GM12878 (cell line): ENCODE data around the gene SERHL2. TPM values are rescaled to one million over a fixed set of nuclear protein-coding genes. Genes with fewer than 3 reads are reported as not detected.
"Not testable (repeated sequence)": the region's sequence is repeated elsewhere in the genome, so short reads cannot be mapped to it uniquely, and the experiment has no call there.

Source experiments
- ATAC-seq: fragments of 200-7000 bp; cut with Tn5 transposase; 3 replicates; pipeline ENCODE4 v1.9.1; 2020; ENCODE audit warnings: mild to moderate bottlenecking, moderate library complexity
- BruUV-seq: library from RNA; stranded (reverse); fragments of 400-500 nt; replicated peaks from 2 replicates; lab custom pipeline; 2021; lab: Mats Ljungman, UMichigan
- CTCF ChIA-PET: fragments of 300-600 bp; sonication (Branson Sonifier 250); formaldehyde crosslinking; extraction: SDS; loops from one replicate; lab custom pipeline; 2021; ENCODE audit warnings: inconsistent platforms; lab: Yijun Ruan, JAX
- POLR2A ChIA-PET: fragments of 350-600 bp; formaldehyde crosslinking; extraction: SDS; loops from one replicate; lab custom pipeline; 2021; ENCODE audit warnings: inconsistent platforms; lab: Charles Lee
- RAD21 ChIA-PET: fragments of 300-600 bp; sonication (Branson Sonifier 250); formaldehyde crosslinking; loops from one replicate; lab custom pipeline; 2023; ENCODE audit warnings: antibody characterized with exemption; ENCODE audit not compliant: unreplicated experiment; lab: Charles Lee
- SMC1A ChIA-PET: fragments of 300-600 bp; sonication (Branson Sonifier 250); formaldehyde crosslinking; loops from one replicate; lab custom pipeline; 2023; ENCODE audit not compliant: unreplicated experiment, uncharacterized antibody; lab: Charles Lee
- DNase-seq: peaks from one replicate; pipeline ENCODE4 v3.0.0-alpha.2; 2011; ENCODE audit warnings: low read depth, low spot score
- FAIRE-seq: peaks from 3 replicates; lab custom pipeline; 2011; peaks lifted over from hg19 to GRCh38; lab: Jason Lieb, UNC
- H2AFZ ChIP-seq: 2 replicates; pipeline ENCODE4 v1.6.0; 2011; ENCODE audit warnings: low read depth, low read length, control low read depth; ENCODE audit not compliant: control insufficient read depth
- H3K27ac ChIP-seq: 2 replicates; pipeline ENCODE4 v1.5.1; 2011; ENCODE audit warnings: control low read depth; ENCODE audit not compliant: control insufficient read depth, insufficient read depth
- H3K27me3 ChIP-seq, 2 experiments: replicated peaks in 1 of 2; 2 replicates each; pipeline versions ENCODE4 v1.6.0 to v1.6.1; 2011; ENCODE audit warnings: low read length in 1 of 2; ENCODE audit not compliant: control insufficient read depth in 2 of 2, insufficient read depth in 2 of 2
- H3K36me3 ChIP-seq, 2 experiments: 2 replicates each; pipeline ENCODE4 v1.5.1; 2011; ENCODE audit warnings: low read length in 1 of 2; ENCODE audit not compliant: control insufficient read depth in 2 of 2, insufficient read depth in 2 of 2
- H3K4me1 ChIP-seq: 2 replicates; pipeline ENCODE4 v1.6.1; 2011; ENCODE audit warnings: mild to moderate bottlenecking, low read length, moderate library complexity, mixed read lengths; ENCODE audit not compliant: control insufficient read depth, insufficient read depth
- H3K4me2 ChIP-seq: 2 replicates; pipeline ENCODE4 v1.6.0; 2011; ENCODE audit warnings: control low read depth; ENCODE audit not compliant: control insufficient read depth, insufficient read depth
- H3K4me3 ChIP-seq: fragments of 200-600 bp; sonication (generic); 2 replicates; pipeline ENCODE4 v1.5.1; 2016
- H3K79me2 ChIP-seq: 2 replicates; pipeline ENCODE4 v1.6.0; 2011; ENCODE audit warnings: low read length; ENCODE audit not compliant: control insufficient read depth, insufficient read depth
- H3K9ac ChIP-seq: 2 replicates; pipeline ENCODE4 v1.8.0; 2011; ENCODE audit warnings: low read length, control low read depth, mixed read lengths; ENCODE audit not compliant: control insufficient read depth, insufficient read depth
- H3K9me3 ChIP-seq: replicated peaks from 3 replicates; pipeline ENCODE4 v1.5.1; 2011; ENCODE audit warnings: mild to moderate bottlenecking, low read length; ENCODE audit not compliant: control insufficient read depth, insufficient read depth
- H4K20me1 ChIP-seq: 2 replicates; pipeline ENCODE4 v1.6.0; 2011; ENCODE audit not compliant: control insufficient read depth, insufficient read depth
- BCL11A ChIP-seq: IDR thresholded peaks from 2 replicates; pipeline ENCODE4 v1.6.1; 2011; ENCODE audit warnings: low read depth, low read length
- BHLHE40 ChIP-seq, 2 experiments: fragments of 450-650 bp in 1 of 2; IDR thresholded peaks; 2 replicates each; pipeline ENCODE4 v1.6.1; 2011 to 2017; ENCODE audit warnings: low read depth in 2 of 2, borderline replicate concordance in 1 of 2, improper control_type of control experiment in 1 of 2, low read length in 1 of 2, mild to moderate bottlenecking in 1 of 2
- KDM1A ChIP-seq: fragments of 200-600 bp; sonication (generic); IDR thresholded peaks from 2 replicates; pipeline ENCODE4 v1.6.1; 2016; ENCODE audit warnings: borderline replicate concordance
- MXI1 ChIP-seq: fragments of 150-350 bp; IDR thresholded peaks from 2 replicates; pipeline ENCODE4 v1.6.1; 2011; ENCODE audit warnings: low read depth, mild to moderate bottlenecking, inconsistent platforms, low read length, improper control_type of control experiment
- NR2C1 ChIP-seq: fragments of 450-650 bp; IDR thresholded peaks from 2 replicates; pipeline ENCODE4 v1.6.1; 2017; ENCODE audit warnings: antibody characterized with exemption, mild to moderate bottlenecking, moderate library complexity
- POLR2A ChIP-seq: IDR thresholded peaks from 2 replicates; pipeline ENCODE4 v1.6.1; 2011; ENCODE audit warnings: low read depth, mild to moderate bottlenecking, low read length
- RAD51 ChIP-seq: fragments of 450-650 bp; IDR thresholded peaks from 2 replicates; pipeline ENCODE4 v1.6.1; 2016; ENCODE audit warnings: moderate library complexity, mild to moderate bottlenecking, inconsistent platforms
- TCF12 ChIP-seq: IDR thresholded peaks from 2 replicates; pipeline ENCODE4 v1.6.1; 2011; ENCODE audit warnings: low read depth, mild to moderate bottlenecking, low read length
- YY1 ChIP-seq: IDR thresholded peaks from 2 replicates; pipeline ENCODE4 v1.6.1; 2011; ENCODE audit warnings: low read depth, mild to moderate bottlenecking, low read length
- WGBS: methylation state at CpG from one replicate; pipeline ENCODE4 v1.1.6; 2016; ENCODE audit warnings: low lambda C conversion rate; ENCODE audit not compliant: insufficient replicate concordance, insufficient coverage; ENCODE audit errors: missing lambda C conversion rate; 5-methylcytosine and 5-hydroxymethylcytosine counted together
- in situ Hi-C: fragments of 300-500 bp; cut with MboI; formaldehyde crosslinking; loops from 9 replicates; pipeline ENCODE4 v1.14.3; 2018; ENCODE audit warnings: mixed read lengths
- intact Hi-C: fragments of 100-400 bp; cut with micrococcal nuclease; formaldehyde crosslinking; loops from one replicate; pipeline ENCODE4 v1.14.2; 2022; ENCODE audit not compliant: unreplicated experiment
- polyA plus RNA-seq, 11 experiments: library from polyadenylated mRNA; depleted of rRNA in 4 of 11; unstranded in 6 of 11; stranded (reverse) in 5 of 11; fragments of >200 nt; fragmentation: Nextera tagmentation in 4 of 11; fragmentation: Illumina TruSeq in 1 of 11; extraction: Ambion mirVana in 4 of 11; extraction: Trizol in 1 of 11; gene quantifications; 1 replicate in 1 of 11; 2 replicates in 10 of 11; pipeline versions ENCODE4 v1.2.1 to v1.2.3, GENCODE V29; 2011 to 2016; ENCODE audit warnings: inconsistent platforms in 2 of 11, missing spikeins in 2 of 11, low read depth in 1 of 11
- total RNA-seq, 4 experiments: library from RNA; depleted of rRNA in 3 of 4; stranded (reverse); fragments of >200 nt in 3 of 4; fragmentation: Illumina TruSeq in 1 of 4; extraction: Trizol in 1 of 4; gene quantifications; 2 replicates each; pipeline versions ENCODE4 v1.2.1 to v1.2.3, GENCODE V29; 2013 to 2021
- TF ChIP-seq, protein P1 (sequence below): IDR thresholded peaks from 2 replicates; pipeline ENCODE4 v1.6.1; 2011; ENCODE audit warnings: borderline replicate concordance, low read depth, mild to moderate bottlenecking, moderate library complexity, low read length; ENCODE audit not compliant: insufficient read depth, poor library complexity, severe bottlenecking

SERHL2 gene
- total and polyA plus RNA-seq, 10 of the 15 experiments (the other 5 are each of a cell fraction or from before 2014, with no cell fraction given), result 0.63 to 2.0 (median 1.2) TPM

DNA sequence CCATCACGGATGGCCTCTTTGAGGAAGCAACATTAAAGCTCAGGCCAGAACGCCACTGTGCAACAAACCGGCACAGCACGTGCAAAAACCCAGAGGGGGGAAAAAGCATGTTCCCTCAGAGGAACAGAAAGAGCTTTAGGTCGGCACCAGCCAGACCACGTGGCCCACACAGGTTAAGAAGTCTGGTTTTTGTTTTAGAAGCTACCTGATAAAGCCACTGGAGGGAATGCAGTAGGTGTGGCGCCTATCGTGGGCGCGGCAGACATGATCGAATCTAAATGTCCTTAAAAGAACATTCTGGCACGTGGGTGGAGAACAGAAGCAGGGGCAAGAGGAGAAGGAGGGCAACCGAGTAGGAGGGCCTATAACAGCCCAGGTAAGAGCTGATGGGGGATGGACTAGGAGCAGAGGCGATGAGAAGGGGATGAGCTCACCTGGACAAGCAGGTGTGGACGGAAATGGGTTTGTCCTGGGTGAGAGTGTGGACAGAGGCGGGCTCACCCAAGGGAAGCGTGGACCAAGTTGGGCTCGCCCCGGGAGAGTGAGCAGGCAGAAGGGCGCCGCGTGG is 27.5 kb downstream of the SERHL2 start:
- H3K27me3 ChIP-seq, RAD21 ChIA-PET, DNase-seq, intact Hi-C loops, in situ Hi-C loops, H2AFZ ChIP-seq, FAIRE-seq, H4K20me1 ChIP-seq, H3K4me1 ChIP-seq, H3K9me3 ChIP-seq: not testable (repeated sequence)
- peak overlapping the region; percentile 58 for H3K27ac ChIP-seq
- peaks cover 10 to 26% of the 10 kb centered on the region in 2 experiments; a peak in 3 of 4 replicates for H3K36me3 ChIP-seq
- H3K4me2 ChIP-seq, result peak overlapping the region; percentile 77
- CTCF ChIA-PET, result interaction anchor here (1.0 to 1.2 kb wide), 2 partner anchors 16 to 31 kb away, joined by 3 to 4 read pairs; no protein-coding TSS in a partner anchor
- BruUV-seq, result TSS peak; percentile 48
- ATAC-seq, result peak; percentile 42
- POLR2A ChIA-PET, result interaction anchor here (1.9 kb wide), 1 partner anchor 34 kb away, joined by 7 read pairs; the partner anchor contains the start of gene POLDIP3
- H3K4me3 ChIP-seq, result peak overlapping the region; percentile 77
- WGBS, result 2% methylated on average over 8 of the region's 22 CpGs
- H3K9ac ChIP-seq, result peak overlapping the region; percentile 69
- peaks cover 16% of the 10 kb centered on the region for H3K79me2 ChIP-seq
- SMC1A ChIA-PET, result interaction anchor here (1.4 to 1.7 kb wide), 2 partner anchors 31 to 63 kb away, joined by 3 to 4 read pairs; no protein-coding TSS in a partner anchor

DNA sequence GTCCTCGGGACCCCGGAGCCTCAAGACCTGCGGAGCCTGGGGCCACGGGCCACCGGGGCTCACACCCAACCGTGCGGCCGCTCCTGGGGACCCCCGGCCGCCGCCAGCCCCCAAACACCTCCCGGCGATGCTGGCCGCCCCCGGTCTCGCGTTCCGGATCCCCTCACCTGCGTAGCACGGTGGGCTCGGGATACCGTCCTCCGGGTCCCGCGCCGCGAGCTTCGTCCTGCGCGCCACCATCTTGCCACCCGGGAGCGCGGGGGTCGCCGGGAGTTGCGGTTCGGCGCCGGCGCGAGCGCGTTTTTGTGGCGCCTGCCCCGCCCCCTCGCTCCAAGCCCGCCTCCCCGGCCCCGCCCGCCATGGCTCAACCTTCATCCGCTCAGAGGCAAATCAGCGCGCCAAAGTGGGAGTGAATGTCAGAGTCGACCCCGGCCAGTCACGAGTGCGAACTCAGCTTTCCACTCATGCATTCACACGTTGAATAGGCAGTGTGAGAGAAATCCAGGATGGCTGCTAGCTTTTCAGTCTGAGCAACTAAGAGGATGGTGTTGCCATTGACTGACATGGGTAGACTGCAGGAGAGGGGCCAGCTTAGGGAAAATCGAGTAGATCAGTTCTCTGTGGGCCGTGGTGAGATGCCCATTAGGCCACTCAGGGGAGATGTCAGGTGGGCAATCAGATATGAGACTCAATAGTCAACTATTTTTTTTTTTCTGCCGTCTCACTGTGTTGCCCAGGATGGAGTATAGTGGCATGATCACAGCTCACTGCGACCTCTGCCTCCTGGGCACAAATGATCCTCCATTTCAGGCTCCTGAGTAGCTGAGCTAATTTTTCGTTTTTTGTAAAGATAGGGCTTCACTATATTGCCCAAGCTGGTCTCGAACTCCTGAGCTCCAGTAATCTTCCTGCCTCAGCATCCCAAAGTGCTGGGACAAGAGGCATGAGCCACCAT is 28.3 kb downstream of the SERHL2 start:
- Histone ChIP-seq H3K9ac (peak overlapping the region; percentile 69; the same call in 1 of the 2 replicates), H3K4me1 (no peaks in the 10 kb centered on the region; the same call in 1 of the 2 replicates), H3K4me2 (peak overlapping the region; percentile 74), H4K20me1 (no peaks in the 10 kb centered on the region), H3K9me3 (no peaks in the 10 kb centered on the region), H3K27me3 (no peaks in the 10 kb centered on the region), H3K79me2 (peaks cover 16% of the 10 kb centered on the region), H2AFZ (peak overlapping the region; percentile 63), H3K27ac (peak overlapping the region; percentile 58), H3K4me3 (peak overlapping the region; percentile 77), H3K36me3 (peaks cover 16 to 31% of the 10 kb centered on the region in 2 experiments; a peak in 3 of 4 replicates)
- ATAC-seq, result peak; percentile 95
- intact Hi-C loops (no loop called here), in situ Hi-C loops (no loop called here)
- CTCF ChIA-PET, result interaction anchor here (0.6 to 1.0 kb wide), 2 partner anchors 15 to 29 kb away, joined by 3 to 4 read pairs; no protein-coding TSS in a partner anchor
- DNase-seq, result peak; percentile 12
- 8% methylated on average over 36 of the region's 64 CpGs for WGBS
- SMC1A ChIA-PET, result interaction anchor here (1.4 to 1.7 kb wide), 3 partner anchors 14 to 64 kb away, joined by 3 to 4 read pairs (median 3); no protein-coding TSS in a partner anchor
- FAIRE-seq, result peak; percentile 75
- POLR2A ChIA-PET, result interaction anchor here (0.5 to 1.9 kb wide), 3 partner anchors 16 to 493 kb away, joined by 4 to 7 read pairs (median 6); partner anchors contain the start of gene POLDIP3
- no TSS peak for BruUV-seq
- RAD21 ChIA-PET, result interaction anchor here (1.1 kb wide), 1 partner anchor 32 kb away, joined by 3 read pairs; no protein-coding TSS in a partner anchor
- TF ChIP-seq MXI1, result peak; percentile 64; the same call in 1 of the 2 replicates
- 0 out of 2 replicates have a peak, but pooled peaks have one; percentile 19 for TF ChIP-seq TCF12
- TF ChIP-seq YY1, result peak; percentile 96
- TF ChIP-seq NR2C1, result no peak
- peak in 1 of 2 experiments; percentile 51; a peak in 2 of 4 replicates for TF ChIP-seq BHLHE40 (IDR thresholded peaks at IDR 0.05; ENCODE audit: borderline replicate concordance in 1 of 2, low read depth in 2 of 2, low read length in 1 of 2)
- peak; percentile 94 for TF ChIP-seq POLR2A
- no peak for TF ChIP-seq RAD51
- no peak for TF ChIP-seq BCL11A
- no peak for TF ChIP-seq KDM1A
- TF ChIP-seq, protein P1, sequence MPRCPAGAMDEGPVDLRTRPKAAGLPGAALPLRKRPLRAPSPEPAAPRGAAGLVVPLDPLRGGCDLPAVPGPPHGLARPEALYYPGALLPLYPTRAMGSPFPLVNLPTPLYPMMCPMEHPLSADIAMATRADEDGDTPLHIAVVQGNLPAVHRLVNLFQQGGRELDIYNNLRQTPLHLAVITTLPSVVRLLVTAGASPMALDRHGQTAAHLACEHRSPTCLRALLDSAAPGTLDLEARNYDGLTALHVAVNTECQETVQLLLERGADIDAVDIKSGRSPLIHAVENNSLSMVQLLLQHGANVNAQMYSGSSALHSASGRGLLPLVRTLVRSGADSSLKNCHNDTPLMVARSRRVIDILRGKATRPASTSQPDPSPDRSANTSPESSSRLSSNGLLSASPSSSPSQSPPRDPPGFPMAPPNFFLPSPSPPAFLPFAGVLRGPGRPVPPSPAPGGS, result peak; percentile 76
